ENCODE data around the gene LIPT2. TPM values are rescaled to one million over a fixed set of nuclear protein-coding genes. Genes with fewer than 3 reads are reported as not detected.

Gene LIPT2
- total RNA-seq, 1 experiment from 2014 or later, result 5.1 TPM

DNA sequence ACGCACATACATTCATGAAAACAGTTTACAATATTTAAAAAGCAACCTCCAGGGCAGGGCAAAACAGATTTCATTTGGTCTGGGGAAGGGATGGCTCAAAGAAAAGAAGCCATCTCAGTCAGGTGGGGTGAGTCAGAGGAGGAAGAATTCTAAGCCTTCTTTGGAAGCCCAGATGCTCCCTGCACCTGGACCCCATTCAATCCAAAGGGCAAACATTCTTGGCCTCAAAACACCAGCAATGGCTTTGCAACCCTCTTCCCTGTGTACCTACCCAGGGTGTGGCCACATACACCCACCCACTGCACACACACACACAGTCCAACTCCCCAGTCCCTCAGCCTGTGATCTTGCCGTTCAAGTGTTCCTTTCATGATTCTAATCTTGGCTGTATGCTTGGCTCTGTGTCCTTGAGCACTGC lies 28.2 kb downstream of the LIPT2 start:
- no peak overlapping the region for H3K4me3 ChIP-seq

DNA sequence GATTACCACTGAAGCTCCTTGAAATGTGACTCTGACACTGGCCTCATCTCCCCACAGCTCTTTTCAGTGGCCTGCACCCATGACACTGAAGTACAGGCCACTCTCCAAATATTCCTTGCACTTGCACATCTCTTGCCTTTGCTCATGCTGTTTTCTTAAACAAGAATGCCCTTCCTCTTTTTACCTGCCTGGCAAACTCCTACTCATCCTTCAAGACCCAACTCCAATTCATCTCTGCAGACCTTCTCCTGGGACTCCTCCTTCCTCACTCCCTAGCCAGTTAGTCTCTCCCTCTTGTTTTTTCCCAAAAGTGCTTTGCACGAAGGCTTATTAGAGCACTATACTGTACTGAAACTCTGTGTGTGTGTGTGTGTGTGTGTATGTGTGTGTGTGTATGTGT lies 28.8 kb downstream of the LIPT2 start:
- Histone ChIP-seq H3K4me1 (no peaks in the 10 kb centered on the region), H3K9me3 (replicated peaks) (no peaks in the 10 kb centered on the region), H3K4me3 (no peak overlapping the region), H3K27ac (no peak overlapping the region), H3K27me3 (no peaks in the 10 kb centered on the region), H3K36me3 (no peaks in the 10 kb centered on the region)
- DNase-seq, result no peak

More for the DNA sequence above, 28.2 kb downstream of the LIPT2 start:
- no peak overlapping the region for H3K27ac ChIP-seq
- H3K36me3 ChIP-seq, result no peaks in the 10 kb centered on the region
- H3K27me3 ChIP-seq, result no peaks in the 10 kb centered on the region
- H3K4me1 ChIP-seq, result no peaks in the 10 kb centered on the region
- no peaks in the 10 kb centered on the region for H3K9me3 ChIP-seq (replicated peaks)
- no peak for DNase-seq

DNA sequence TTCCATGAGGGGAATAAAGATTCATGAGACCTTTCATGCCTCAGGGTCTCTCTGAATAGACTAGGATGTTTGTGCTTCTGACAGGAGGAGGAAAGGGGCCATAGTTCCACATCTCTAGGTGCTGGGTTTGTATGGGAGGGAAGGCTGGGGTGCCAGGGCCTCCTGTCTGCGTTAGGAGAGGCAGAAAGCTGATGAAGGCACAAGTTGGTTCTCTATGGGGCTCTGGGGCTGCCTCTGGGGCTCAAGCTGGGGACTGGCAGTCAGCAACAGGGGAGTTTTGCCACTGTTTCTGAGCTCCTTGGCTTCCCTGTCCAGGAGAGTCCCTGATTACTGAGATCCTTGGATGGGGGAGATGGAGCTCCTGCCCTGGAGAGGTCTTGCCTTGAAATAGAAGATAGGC lies 30.3 kb downstream of the LIPT2 start:
- no peak overlapping the region for H3K27ac ChIP-seq
- H3K36me3 ChIP-seq, result no peaks in the 10 kb centered on the region
- H3K27me3 ChIP-seq, result no peaks in the 10 kb centered on the region
- no peaks in the 10 kb centered on the region for H3K4me1 ChIP-seq
- no peak overlapping the region for H3K4me3 ChIP-seq
- H3K9me3 ChIP-seq (replicated peaks), result no peaks in the 10 kb centered on the region
- DNase-seq, result no peak

DNA sequence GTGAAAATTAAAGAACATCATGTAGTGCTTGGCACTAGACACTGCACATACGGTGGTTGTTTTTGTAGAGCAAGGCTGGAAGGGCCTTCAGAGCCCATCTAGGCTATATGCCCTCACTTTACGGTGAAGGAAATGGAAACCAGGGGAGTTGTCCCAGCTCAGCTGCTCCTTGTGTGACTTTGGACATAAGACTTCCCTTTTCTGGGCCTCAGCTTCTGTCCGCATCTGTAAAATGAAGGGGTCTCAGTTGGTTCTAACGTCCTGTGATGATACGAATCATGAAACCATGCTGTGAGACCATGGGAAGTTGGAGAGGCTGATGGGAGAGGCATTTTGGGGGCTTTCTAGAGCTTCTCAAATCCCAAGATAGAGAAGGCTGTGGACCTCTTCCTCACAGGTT lies 30.9 kb downstream of the LIPT2 start:
- DNase-seq, result no peak
- Histone ChIP-seq H3K27ac (no peak overlapping the region), H3K27me3 (no peaks in the 10 kb centered on the region), H3K9me3 (replicated peaks) (no peaks in the 10 kb centered on the region), H3K36me3 (no peaks in the 10 kb centered on the region), H3K4me1 (no peaks in the 10 kb centered on the region), H3K4me3 (no peak overlapping the region)

DNA sequence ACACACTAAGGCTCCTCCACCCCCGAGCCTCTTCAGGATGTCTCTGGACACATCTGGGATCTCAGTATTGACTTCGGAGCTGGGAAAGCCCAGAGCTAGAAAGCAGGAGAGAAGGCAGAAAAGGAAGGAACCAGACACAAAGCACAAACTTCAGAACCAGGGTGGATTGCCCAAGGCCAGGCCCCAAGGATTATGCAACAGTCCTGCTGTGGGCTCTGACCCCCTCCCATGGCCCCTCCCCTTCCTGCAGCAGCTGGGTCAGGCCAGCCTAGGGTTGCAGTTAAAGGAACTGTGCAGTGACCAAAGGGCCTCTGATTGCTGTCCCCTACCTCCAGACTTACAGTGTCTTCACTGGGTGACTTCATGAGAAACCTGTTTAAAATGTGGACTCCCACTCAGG lies 31.5 kb downstream of the LIPT2 start:
- Histone ChIP-seq H3K4me3 (no peak overlapping the region), H3K4me1 (no peaks in the 10 kb centered on the region), H3K9me3 (replicated peaks) (no peaks in the 10 kb centered on the region), H3K36me3 (no peaks in the 10 kb centered on the region), H3K27ac (no peak overlapping the region), H3K27me3 (no peaks in the 10 kb centered on the region)
- peak in 1 of 2 experiments; percentile 15 for DNase-seq

DNA sequence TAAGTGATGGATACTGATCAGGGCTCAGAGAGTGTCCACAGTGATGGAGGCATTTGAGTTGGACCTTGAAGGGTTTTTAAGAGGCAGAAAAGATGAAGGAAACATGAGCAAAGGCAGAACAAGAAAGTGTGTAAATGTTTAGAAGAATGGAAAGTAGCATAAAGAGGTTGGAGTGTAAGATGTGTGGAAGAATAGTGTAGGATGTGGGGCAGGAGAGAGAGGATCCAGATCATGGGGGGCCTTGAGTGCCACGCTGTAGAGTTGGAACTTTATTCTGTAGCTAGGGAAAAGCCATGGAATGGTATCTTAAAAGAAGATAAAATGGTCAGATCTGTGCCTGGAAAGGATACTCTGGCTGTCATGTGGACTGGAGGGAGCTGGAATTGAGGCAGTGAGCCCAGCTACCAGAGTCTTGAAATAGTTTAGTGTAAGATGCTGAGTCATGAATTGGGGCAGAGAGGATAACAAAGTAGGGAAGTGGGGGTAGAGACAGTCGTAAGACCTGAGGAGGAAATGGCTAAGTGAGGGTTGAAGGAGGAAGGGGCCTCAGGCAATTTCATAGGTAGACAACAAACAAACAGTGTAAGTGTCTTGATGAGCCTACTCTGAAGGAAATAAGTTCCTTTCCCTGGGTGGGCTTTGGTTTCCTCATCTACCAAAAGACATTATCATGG lies 32.9 kb downstream of the LIPT2 start:
- DNase-seq, result no peak
- Histone ChIP-seq H3K4me1 (no peaks in the 10 kb centered on the region), H3K9me3 (replicated peaks) (no peaks in the 10 kb centered on the region), H3K27ac (no peak overlapping the region), H3K27me3 (no peaks in the 10 kb centered on the region), H3K4me3 (no peak overlapping the region), H3K36me3 (no peaks in the 10 kb centered on the region)

DNA sequence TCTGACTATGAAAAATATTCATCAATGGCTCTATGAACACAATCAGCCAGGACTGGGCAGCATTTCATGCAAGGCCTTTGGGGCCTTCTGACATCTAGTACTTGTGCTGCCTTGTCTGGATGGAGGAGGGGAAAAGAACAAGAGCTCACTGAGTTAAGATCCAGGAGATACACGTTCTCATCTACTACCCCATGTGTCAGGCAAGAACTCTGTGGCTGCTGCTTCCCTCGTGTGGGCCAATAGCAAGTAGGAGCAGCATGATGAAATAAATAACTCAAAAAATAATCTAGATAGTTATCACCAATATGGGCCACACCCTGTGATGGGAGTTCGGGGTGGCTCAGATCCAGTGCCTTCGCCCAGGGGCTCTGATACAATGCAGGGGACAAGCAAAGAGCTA lies 33.5 kb downstream of the LIPT2 start:
- DNase-seq, result no peak
- Histone ChIP-seq H3K27me3 (no peaks in the 10 kb centered on the region), H3K36me3 (no peaks in the 10 kb centered on the region), H3K9me3 (replicated peaks) (no peaks in the 10 kb centered on the region), H3K4me3 (no peak overlapping the region), H3K27ac (no peak overlapping the region), H3K4me1 (no peaks in the 10 kb centered on the region)

DNA sequence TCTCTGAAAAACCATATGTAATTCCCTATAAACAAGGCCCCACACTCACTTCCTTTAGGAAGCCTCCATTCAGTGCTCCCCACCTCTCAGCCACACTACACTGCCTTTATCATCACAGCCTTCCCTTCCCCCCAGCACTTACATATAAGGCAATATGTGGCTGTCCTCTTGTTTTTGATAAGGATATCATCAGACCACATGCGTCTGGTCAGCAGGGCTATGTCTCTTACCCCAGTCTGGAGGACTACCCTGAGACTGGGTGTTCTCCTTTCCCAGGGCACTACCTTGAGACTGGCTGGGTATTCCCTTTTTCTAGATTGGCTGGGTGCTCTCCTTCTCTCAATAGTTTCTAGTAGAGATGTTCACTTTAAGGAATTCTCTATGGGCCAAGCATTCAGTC lies 33.9 kb downstream of the LIPT2 start:
- no peak overlapping the region for H3K27ac ChIP-seq
- no peak for DNase-seq
- H3K9me3 ChIP-seq (replicated peaks), result no peaks in the 10 kb centered on the region
- no peak overlapping the region for H3K4me3 ChIP-seq
- no peaks in the 10 kb centered on the region for H3K4me1 ChIP-seq
- no peaks in the 10 kb centered on the region for H3K27me3 ChIP-seq
- H3K36me3 ChIP-seq, result no peaks in the 10 kb centered on the region

DNA sequence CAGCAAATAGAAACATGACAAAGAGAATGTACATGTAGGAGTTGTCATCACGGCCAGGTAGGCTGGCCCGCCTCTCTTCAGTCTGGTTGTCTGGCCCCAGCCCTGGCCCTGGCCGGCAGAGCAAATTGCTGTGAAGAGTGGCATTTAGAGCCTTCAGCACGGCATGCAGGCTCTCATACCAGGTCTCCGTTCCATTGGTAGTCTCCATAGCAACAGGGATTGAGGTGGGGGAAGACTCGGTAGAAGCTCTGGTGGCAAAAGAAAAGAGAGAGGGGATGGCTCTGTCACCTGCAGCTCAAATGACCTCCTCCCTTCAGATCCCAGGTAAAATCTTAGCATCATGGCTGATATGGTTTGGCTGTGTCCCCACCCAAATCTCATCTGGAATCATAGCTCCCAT lies 36.2 kb downstream of the LIPT2 start:
- Histone ChIP-seq H3K27ac (no peak overlapping the region), H3K27me3 (no peaks in the 10 kb centered on the region), H3K4me3 (no peak overlapping the region), H3K9me3 (replicated peaks) (no peaks in the 10 kb centered on the region), H3K4me1 (peaks cover 4% of the 10 kb centered on the region; the same call in 1 of the 2 replicates), H3K36me3 (no peaks in the 10 kb centered on the region)
- DNase-seq, result no peak

DNA sequence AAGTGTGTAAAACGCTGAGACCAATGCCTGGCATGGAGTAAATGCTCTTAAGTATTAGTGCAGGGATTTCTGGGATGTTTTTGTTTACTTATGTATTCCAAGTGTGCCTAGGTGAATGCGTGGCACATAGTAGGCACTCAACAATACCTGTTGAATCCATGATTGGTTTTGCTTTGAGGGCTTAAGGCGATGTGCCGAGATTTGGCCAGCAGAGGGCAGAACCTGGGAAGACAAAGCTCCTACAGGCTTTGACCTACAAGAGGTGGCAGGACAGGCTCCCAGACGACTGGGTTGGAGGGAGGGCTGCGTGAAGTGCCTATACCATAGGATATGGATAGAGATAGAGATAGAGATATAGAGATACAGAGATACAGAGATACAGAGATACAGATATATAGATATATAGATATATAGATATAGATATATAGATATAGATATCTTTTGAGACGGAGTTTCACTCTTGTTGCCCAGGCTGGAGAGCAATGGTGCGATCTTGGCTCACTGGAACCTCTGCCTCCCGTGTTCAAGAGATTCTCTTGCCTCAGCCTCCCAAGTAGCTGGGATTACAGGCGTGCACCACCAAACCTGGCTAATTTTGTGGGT lies 40.0 kb downstream of the LIPT2 start:
- no peaks in the 10 kb centered on the region for H3K36me3 ChIP-seq
- peak; percentile 52 to 76 for DNase-seq
- H3K4me3 ChIP-seq, result no peak overlapping the region
- H3K27ac ChIP-seq, result no peak overlapping the region
- H3K27me3 ChIP-seq, result no peaks in the 10 kb centered on the region
- H3K9me3 ChIP-seq (replicated peaks), result no peaks in the 10 kb centered on the region
- peaks cover 11% of the 10 kb centered on the region; the same call in 1 of the 2 replicates for H3K4me1 ChIP-seq

DNA sequence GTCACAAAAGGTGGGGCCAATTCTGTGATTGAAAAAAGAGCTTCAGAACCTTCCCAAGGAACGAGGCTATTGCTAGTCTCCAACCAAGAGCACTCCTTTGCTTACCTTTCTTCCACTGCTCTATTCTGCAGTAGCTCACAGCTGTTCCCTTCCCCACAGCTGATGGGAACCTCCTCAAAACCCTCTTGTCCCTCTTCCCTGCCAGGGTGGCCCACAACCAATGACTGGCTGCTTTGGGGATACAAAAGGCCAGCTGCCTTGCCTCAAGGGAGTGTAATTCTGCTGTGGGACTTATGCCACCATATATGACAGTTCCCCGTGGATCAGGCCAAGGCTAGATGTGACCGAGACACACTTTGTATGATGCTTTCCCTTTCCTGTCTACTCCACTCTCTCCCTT lies 41.2 kb downstream of the LIPT2 start:
- peaks cover 11% of the 10 kb centered on the region; the same call in 1 of the 2 replicates for H3K4me1 ChIP-seq
- no peaks in the 10 kb centered on the region for H3K36me3 ChIP-seq
- no peaks in the 10 kb centered on the region for H3K27me3 ChIP-seq
- H3K9me3 ChIP-seq (replicated peaks), result no peaks in the 10 kb centered on the region
- no peak overlapping the region for H3K27ac ChIP-seq
- DNase-seq, result peak; percentile 16 to 56
- H3K4me3 ChIP-seq, result no peak overlapping the region

DNA sequence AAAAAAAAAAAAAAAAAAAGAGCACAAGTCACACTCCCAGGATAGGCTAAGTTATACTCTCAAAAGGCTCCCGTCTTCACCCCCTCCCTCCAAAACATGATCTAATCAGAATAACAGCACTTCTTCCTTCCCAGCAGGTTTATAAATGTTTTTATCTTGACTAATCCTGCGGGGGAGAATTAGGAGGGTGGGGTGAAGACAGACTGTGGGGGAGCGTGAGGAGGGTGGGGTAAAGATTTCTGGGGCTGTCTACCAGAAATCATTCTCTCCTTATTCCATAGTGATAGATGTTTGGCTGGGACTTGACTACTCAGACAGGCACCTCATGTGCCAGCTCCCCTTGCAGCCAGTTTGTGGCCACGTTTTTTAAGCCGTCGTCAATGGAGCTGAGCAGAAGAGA lies 43.2 kb downstream of the LIPT2 start:
- Histone ChIP-seq H3K36me3 (no peaks in the 10 kb centered on the region), H3K27ac (no peak overlapping the region), H3K9me3 (replicated peaks) (no peaks in the 10 kb centered on the region), H3K4me1 (peaks cover 11% of the 10 kb centered on the region; the same call in 1 of the 2 replicates), H3K27me3 (no peaks in the 10 kb centered on the region), H3K4me3 (no peak overlapping the region)
- DNase-seq, result no peak

DNA sequence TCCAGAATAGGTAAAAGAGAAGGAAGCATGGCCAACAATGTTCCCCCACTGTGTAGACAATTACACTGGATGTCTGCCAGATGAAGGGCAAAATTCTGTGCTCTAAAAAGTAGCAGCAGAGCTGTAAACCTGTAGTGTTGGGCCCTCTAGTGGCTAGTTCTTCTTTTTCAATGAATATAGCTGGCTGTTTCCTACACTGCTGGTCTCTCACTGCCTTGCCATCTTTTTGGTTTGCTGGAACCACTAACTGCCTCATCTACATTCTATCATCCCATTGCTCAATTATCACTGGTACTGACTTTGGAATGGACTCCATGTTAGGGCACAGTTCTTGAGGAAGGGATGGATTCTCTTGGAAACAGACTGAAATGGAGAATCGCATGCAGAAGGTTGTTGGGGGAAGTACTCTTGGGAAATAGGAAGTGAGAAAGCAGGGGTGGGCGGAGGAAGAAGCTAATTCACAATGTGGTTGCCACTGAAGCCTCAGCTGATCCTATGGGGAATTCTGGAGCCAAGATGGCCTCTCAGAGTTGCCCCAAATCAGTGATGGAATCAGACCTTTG lies 44.1 kb downstream of the LIPT2 start:
- Histone ChIP-seq H3K4me3 (no peak overlapping the region), H3K9me3 (replicated peaks) (no peaks in the 10 kb centered on the region), H3K27me3 (no peaks in the 10 kb centered on the region), H3K4me1 (peaks cover 16% of the 10 kb centered on the region), H3K27ac (no peak overlapping the region), H3K36me3 (no peaks in the 10 kb centered on the region)
- peak; percentile 63 to 84 for DNase-seq

DNA sequence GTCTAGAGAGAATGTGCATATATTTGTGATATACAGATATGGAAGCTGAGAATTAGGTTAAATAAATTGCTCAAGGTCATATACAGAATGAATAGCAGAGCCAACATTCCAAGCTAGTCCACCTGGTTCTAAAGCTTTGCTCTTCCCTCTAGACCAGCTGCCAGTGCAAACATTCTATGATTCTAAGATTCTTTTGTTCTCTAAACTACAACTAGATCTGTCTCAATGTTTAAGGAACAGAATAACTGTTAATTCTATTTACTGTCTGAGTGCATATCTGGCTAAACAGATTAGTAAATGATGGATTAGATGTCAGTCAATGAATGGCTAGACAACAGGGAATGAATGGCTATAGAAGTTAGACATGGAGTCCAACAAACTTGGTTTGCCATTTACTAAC lies 45.8 kb downstream of the LIPT2 start:
- Histone ChIP-seq H3K27ac (no peak overlapping the region), H3K27me3 (no peaks in the 10 kb centered on the region), H3K4me3 (no peak overlapping the region), H3K9me3 (replicated peaks) (no peaks in the 10 kb centered on the region), H3K4me1 (peaks cover 21% of the 10 kb centered on the region), H3K36me3 (no peaks in the 10 kb centered on the region)
- DNase-seq, result no peak

DNA sequence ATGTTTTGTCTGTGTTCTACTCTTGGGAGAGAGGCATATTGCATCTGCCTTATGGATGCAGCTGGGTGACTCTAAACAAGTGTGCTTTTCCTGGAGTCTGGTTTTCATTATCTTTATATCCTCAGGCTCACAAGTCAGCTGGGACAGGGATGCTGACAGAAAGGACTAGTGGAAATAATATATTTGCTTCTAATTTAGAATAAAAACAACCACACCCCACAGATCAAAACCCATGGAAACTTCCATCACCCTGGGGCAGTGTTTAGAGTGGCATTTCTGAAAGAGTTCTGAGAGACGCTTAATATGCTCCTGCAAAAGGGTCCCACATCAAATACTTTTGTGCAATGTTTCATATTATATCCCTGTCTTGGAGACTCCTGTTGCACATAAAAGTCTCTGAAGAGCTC lies 47.0 kb downstream of the LIPT2 start:
- Histone ChIP-seq H3K27me3 (no peaks in the 10 kb centered on the region), H3K27ac (no peak overlapping the region), H3K9me3 (replicated peaks) (no peaks in the 10 kb centered on the region), H3K4me3 (no peak overlapping the region), H3K36me3 (no peaks in the 10 kb centered on the region), H3K4me1 (peaks cover 14% of the 10 kb centered on the region)
- no peak for DNase-seq

Measured in SJCRH30 (cell line).